K562 (cell line): ENCODE data around the gene ATXN2L. TPM values are rescaled to one million over a fixed set of nuclear protein-coding genes. Genes with fewer than 3 reads are reported as not detected.

Experiments
- ARID1B ChIP-seq: fragments of 450-650 bp; IDR thresholded peaks from 2 replicates; pipeline ENCODE4 v1.6.1; 2016; ENCODE audit warnings: antibody characterized with exemption, mild to moderate bottlenecking, inconsistent platforms
- ASH1L ChIP-seq: fragments of 450-650 bp; IDR thresholded peaks from 2 replicates; pipeline ENCODE4 v1.6.1; 2018; ENCODE audit warnings: borderline replicate concordance, mild to moderate bottlenecking, low read depth; ENCODE audit not compliant: partially characterized antibody
- HNRNPK ChIP-seq: fragments of 200-400 bp; formaldehyde crosslinking; IDR thresholded peaks from one replicate; pipeline ENCODE4 v1.6.1; 2018; ENCODE audit warnings: mild to moderate bottlenecking, low read depth, low read length; ENCODE audit not compliant: poor library complexity, severe bottlenecking
- TEAD4 ChIP-seq, 2 experiments: sonication (generic) in 1 of 2; formaldehyde crosslinking in 1 of 2; IDR thresholded peaks; 2 replicates each; pipeline versions ENCODE4 v1.6.1 to v1.8.0; 2012 to 2022; ENCODE audit warnings: borderline replicate concordance in 1 of 2, inconsistent platforms in 1 of 2, low read length in 1 of 2, mild to moderate bottlenecking in 1 of 2, missing genetic modification reagents in 1 of 2
- ZNF589 ChIP-seq: fragments of 200-800 bp; sonication (Bioruptor generic); IDR thresholded peaks from 2 replicates; pipeline ENCODE4 v1.6.1; 2016; ENCODE audit warnings: low read depth, missing genetic modification characterization, missing compliant biosample characterization
- polyA plus RNA-seq, 8 experiments: library from polyadenylated mRNA; depleted of rRNA in 4 of 8; stranded (reverse) in 5 of 8; unstranded in 3 of 8; fragments of >200 nt; fragmentation: Nextera tagmentation in 2 of 8; fragmentation: Illumina TruSeq in 1 of 8; extraction: Ambion mirVana in 2 of 8; extraction: Trizol in 1 of 8; gene quantifications; 2 replicates each; pipeline versions ENCODE4 v1.2.1 to v1.2.3, GENCODE V29; 2011 to 2014; ENCODE audit warnings: inconsistent platforms in 1 of 8, missing spikeins in 1 of 8
- total RNA-seq, 7 experiments: library from RNA; depleted of rRNA in 6 of 7; stranded (reverse); fragments of >200 nt in 6 of 7; fragmentation: Illumina TruSeq in 2 of 7; extraction: Trizol in 2 of 7; gene quantifications; 2 replicates each; pipeline versions ENCODE4 v1.2.1 to v1.2.3, GENCODE V29; 2011 to 2021; ENCODE audit warnings: low replicate concordance in 1 of 7
- TF ChIP-seq, protein P1 (sequence below), 2 experiments: fragments of 450-650 bp in 1 of 2; sonication (generic) in 1 of 2; formaldehyde crosslinking in 1 of 2; IDR thresholded peaks; 2 replicates each; pipeline versions ENCODE4 v1.7.1 to v1.9.0; 2016 to 2022; ENCODE audit warnings: inconsistent platforms in 1 of 2, mild to moderate bottlenecking in 1 of 2, missing genetic modification reagents in 1 of 2
- TF ChIP-seq, protein P2 (sequence below): fragments of 150-350 bp; conservative IDR thresholded peaks from 2 replicates; pipeline ENCODE4 v1.6.1; 2014; ENCODE audit warnings: low read length
- TF ChIP-seq, protein P3 (sequence below): fragments of 450-650 bp; formaldehyde crosslinking; IDR thresholded peaks from 2 replicates; pipeline ENCODE4 v1.4.0; 2020; ENCODE audit warnings: mild to moderate bottlenecking, moderate library complexity
- TF ChIP-seq, protein P4 (sequence below): fragments of 450-650 bp; formaldehyde crosslinking; IDR thresholded peaks from 2 replicates; pipeline ENCODE4 v1.4.0; 2020; ENCODE audit warnings: mild to moderate bottlenecking, mixed read lengths

Gene ATXN2L
- total and polyA plus RNA-seq, 9 of the 15 experiments (the other 6 are each of a cell fraction or from before 2014, with no cell fraction given): 3.8 to 280 (median 37.2) TPM

DNA sequence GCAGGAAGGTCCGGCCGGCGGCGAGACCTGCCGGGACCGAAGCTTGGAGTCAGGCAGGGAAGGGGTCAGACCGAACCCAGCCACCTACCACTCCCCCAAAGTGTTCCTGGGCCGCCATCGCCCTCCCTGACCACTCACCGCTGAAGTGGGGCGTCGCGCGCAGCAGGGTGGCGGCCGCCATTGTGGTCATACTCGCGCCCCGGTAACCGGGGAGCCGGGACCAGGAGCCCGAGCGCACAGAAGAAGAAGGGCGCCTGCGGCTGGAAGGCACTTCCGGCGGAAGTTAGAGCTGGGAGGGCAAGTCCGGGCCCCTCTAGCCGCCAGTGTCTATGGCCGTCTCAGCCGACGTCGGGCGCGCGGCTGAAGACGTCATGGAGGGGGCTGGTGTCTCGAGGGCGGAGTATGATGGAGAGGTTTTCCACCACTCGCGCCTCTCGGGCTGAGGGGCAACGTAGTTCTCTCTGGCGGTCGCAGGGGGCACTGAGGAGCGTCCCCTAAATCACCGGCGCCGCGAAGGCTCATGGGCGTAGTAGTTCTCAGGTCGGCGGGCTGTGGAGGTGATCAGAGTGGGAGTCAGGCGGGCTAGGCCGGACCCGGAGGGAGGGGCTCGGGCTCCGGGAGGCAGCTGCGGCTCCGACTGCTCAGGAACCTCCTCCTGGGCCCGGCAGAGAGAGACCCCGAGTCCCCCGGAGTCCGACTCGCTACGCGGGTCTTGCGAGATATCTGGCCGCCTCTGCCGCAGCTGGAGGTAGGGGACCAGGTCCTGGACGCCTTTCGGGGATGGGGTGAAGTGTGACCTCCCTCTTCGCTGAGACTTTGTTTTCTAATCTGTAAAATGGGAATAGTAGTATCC, 23.5 kb downstream of the ATXN2L start, which contains the start of gene TUFM (continued):
- TF ChIP-seq, protein P1, sequence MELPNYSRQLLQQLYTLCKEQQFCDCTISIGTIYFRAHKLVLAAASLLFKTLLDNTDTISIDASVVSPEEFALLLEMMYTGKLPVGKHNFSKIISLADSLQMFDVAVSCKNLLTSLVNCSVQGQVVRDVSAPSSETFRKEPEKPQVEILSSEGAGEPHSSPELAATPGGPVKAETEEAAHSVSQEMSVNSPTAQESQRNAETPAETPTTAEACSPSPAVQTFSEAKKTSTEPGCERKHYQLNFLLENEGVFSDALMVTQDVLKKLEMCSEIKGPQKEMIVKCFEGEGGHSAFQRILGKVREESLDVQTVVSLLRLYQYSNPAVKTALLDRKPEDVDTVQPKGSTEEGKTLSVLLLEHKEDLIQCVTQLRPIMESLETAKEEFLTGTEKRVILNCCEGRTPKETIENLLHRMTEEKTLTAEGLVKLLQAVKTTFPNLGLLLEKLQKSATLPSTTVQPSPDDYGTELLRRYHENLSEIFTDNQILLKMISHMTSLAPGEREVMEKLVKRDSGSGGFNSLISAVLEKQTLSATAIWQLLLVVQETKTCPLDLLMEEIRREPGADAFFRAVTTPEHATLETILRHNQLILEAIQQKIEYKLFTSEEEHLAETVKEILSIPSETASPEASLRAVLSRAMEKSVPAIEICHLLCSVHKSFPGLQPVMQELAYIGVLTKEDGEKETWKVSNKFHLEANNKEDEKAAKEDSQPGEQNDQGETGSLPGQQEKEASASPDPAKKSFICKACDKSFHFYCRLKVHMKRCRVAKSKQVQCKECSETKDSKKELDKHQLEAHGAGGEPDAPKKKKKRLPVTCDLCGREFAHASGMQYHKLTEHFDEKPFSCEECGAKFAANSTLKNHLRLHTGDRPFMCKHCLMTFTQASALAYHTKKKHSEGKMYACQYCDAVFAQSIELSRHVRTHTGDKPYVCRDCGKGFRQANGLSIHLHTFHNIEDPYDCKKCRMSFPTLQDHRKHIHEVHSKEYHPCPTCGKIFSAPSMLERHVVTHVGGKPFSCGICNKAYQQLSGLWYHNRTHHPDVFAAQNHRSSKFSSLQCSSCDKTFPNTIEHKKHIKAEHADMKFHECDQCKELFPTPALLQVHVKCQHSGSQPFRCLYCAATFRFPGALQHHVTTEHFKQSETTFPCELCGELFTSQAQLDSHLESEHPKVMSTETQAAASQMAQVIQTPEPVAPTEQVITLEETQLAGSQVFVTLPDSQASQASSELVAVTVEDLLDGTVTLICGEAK (IDR thresholded peaks at IDR 0.05): peak; percentile 99
- TF ChIP-seq, protein P1 (CRISPR knock-in tag; IDR thresholded peaks at IDR 0.05): no peak
- TF ChIP-seq, protein P2, sequence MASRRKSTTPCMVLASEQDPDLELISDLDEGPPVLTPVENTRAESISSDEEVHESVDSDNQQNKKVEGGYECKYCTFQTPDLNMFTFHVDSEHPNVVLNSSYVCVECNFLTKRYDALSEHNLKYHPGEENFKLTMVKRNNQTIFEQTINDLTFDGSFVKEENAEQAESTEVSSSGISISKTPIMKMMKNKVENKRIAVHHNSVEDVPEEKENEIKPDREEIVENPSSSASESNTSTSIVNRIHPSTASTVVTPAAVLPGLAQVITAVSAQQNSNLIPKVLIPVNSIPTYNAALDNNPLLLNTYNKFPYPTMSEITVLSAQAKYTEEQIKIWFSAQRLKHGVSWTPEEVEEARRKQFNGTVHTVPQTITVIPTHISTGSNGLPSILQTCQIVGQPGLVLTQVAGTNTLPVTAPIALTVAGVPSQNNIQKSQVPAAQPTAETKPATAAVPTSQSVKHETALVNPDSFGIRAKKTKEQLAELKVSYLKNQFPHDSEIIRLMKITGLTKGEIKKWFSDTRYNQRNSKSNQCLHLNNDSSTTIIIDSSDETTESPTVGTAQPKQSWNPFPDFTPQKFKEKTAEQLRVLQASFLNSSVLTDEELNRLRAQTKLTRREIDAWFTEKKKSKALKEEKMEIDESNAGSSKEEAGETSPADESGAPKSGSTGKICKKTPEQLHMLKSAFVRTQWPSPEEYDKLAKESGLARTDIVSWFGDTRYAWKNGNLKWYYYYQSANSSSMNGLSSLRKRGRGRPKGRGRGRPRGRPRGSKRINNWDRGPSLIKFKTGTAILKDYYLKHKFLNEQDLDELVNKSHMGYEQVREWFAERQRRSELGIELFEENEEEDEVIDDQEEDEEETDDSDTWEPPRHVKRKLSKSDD: no peak
- TF ChIP-seq, protein P3, sequence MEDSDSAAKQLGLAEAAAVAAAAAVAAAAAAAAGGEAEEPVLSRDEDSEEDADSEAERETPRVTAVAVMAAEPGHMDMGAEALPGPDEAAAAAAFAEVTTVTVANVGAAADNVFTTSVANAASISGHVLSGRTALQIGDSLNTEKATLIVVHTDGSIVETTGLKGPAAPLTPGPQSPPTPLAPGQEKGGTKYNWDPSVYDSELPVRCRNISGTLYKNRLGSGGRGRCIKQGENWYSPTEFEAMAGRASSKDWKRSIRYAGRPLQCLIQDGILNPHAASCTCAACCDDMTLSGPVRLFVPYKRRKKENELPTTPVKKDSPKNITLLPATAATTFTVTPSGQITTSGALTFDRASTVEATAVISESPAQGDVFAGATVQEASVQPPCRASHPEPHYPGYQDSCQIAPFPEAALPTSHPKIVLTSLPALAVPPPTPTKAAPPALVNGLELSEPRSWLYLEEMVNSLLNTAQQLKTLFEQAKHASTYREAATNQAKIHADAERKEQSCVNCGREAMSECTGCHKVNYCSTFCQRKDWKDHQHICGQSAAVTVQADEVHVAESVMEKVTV (CRISPR knock-in tag): no peak
- TF ChIP-seq, protein P4, sequence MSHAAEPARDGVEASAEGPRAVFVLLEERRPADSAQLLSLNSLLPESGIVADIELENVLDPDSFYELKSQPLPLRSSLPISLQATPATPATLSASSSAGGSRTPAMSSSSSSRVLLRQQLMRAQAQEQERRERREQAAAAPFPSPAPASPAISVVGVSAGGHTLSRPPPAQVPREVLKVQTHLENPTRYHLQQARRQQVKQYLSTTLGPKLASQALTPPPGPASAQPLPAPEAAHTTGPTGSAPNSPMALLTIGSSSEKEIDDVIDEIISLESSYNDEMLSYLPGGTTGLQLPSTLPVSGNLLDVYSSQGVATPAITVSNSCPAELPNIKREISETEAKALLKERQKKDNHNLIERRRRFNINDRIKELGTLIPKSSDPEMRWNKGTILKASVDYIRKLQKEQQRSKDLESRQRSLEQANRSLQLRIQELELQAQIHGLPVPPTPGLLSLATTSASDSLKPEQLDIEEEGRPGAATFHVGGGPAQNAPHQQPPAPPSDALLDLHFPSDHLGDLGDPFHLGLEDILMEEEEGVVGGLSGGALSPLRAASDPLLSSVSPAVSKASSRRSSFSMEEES: no peak
- TF ChIP-seq TEAD4 (IDR thresholded peaks at IDR 0.05; ENCODE audit: low read length) (peak; percentile 30; the same call in 1 of the 2 replicates), TEAD4 (CRISPR knock-in tag; IDR thresholded peaks at IDR 0.05; ENCODE audit: borderline replicate concordance) (no peak), ASH1L (no peak), ARID1B (0 out of 2 replicates have a peak, but pooled peaks have one; percentile 10), ZNF589 (CRISPR knock-in tag) (no peak), HNRNPK (no peak)
